NCI-H187 (cell line): ENCODE data around the gene ALX4.

Source experiments
- DNase-seq, 2 experiments: peaks; one replicate each; lab custom pipeline; 2025; lab: John Stamatoyannopoulos, UW

ALX4 gene

GRCh38 chr11:44309478-44310205 is at the start of gene ALX4:
ALX4 (minus strand) TSS chr11:44310139; CDS start chr11:44310062, 77 bp downstream.
- DNase-seq = no peak

GRCh38 chr11:44359162-44359561 is 49.2 kb upstream of the ALX4 start:
- no peak for DNase-seq

DNA sequence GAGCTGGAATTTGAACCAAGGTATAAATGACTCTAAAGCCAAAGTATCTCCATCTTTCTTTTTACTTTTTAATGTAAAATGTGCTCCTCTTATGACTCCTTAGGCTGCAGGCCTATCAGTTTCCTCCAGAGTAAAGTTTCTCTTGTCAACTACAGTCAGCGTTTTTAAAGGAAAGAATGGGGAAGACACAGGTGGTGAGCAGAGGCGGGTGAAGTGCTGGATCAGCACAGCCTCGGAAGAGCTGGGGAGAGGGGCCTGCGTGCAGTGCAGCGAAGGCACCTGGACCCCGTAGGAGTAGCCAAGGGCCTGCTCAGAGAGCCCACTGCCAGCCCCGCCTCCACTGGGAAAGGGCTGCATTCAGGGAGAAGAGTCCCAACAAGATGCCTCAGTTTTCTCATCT is 48.8 kb upstream of the ALX4 start:
- no peak for DNase-seq

DNA sequence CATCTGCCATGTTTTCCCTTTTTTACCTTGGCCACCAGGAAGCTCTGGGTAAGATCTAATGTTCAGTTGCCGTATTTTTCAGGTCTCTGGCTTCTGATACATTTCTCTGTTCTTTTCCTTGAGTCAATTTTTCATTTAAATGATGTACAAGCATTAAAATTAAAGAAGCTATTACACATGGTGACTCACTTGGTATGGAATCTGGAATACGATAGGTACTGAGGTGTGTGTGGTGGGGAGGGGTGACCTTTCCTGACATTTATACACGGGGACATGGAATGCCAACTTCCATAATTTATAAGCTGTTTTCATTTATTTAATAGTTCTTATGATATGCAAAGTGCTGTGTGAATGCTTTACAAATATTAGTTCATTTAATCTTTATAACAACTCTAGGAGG is 47.8 kb upstream of the ALX4 start:
- no peak for DNase-seq

DNA sequence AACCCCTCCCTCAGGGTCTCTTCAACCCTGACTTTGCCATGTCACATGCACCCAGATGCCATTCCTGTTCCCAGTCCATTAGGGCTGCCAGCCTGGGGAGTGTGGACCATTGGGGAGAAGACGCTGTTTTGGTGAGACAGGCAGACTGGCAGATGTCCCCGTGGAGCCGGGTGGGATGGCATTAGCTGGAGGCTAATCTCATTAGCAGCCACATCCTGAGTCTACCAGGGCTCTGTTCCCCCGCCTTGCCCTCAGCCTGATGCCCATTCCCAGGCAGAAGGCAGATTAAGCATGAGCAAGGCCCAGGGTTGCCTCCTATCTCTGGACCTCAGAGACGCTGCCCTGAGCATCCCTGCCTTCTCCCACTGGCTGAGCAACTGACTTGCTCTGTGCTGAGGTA is 46.4 kb upstream of the ALX4 start:
- DNase-seq = no peak

GRCh38 chr11:44351898-44352498 is 42.1 kb upstream of the ALX4 start:
- no peak for DNase-seq

- DNase-seq = no peak
Observed at GRCh38 chr11:44351006-44351660, 41.2 kb upstream of the ALX4 start.

DNA sequence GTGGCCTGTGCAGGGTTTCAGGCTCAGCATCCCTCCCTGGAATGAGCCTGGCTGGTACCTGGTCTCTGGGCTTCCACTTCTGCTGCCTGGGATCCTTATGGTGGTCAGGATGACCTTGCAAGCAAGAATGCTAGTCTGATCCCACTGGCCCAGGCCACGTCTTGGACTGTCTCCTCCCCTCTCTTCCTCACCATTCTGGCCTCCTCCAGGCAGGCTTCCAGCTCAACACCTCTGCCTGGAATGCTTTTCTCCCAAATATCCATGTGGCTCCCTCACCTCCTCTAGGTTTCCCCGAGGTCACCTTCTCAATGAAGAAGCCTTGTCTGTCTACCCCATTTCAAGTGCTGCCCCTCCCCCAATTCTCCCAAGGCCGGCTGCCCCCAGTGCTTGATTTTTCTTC is 39.4 kb upstream of the ALX4 start:
- no peak for DNase-seq

DNA sequence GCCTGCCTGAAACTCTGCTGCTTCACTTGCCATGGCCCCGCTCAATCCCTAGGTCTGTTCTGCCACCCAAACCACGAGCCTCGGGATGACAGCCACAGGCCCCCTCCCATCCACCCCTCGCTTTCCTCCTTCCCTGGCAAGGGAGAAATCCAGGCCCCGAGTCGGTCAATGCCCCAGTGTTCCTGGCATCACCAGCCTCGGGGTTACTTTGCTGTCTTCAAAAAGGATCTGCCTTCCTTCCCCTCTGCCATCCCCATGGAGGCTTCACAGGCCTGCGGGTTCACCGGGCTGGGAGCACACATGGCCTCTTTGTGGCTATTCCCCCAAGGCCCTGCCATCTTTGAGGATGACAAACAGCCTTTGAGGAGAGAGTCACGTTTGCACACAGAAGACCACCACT is 38.8 kb upstream of the ALX4 start:
- no peak for DNase-seq

GRCh38 chr11:44348114-44348513 is 38.2 kb upstream of the ALX4 start:
- DNase-seq = no peak

DNA sequence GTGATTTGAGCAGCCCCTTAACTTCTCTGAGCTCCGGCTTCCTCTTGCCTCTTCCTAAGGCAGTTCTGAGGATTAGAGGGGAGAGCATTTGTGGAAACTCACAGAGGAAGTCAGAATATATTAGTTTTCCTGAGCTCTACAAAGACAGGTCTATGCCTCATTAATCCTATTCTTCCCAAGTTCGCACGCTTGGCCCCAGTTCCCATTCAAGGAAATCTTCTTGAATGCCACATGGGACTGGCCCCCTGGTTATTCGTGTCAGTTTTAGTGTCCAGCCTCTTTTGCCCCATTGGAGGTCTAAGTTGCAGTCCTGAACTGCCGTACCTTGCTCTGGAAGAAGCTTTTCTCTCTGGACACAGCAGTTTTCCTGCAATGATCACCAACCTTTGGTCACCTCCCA is 37.6 kb upstream of the ALX4 start:
- DNase-seq = no peak

GRCh38 chr11:44346983-44347382 is 37.0 kb upstream of the ALX4 start:
- DNase-seq = no peak

DNA sequence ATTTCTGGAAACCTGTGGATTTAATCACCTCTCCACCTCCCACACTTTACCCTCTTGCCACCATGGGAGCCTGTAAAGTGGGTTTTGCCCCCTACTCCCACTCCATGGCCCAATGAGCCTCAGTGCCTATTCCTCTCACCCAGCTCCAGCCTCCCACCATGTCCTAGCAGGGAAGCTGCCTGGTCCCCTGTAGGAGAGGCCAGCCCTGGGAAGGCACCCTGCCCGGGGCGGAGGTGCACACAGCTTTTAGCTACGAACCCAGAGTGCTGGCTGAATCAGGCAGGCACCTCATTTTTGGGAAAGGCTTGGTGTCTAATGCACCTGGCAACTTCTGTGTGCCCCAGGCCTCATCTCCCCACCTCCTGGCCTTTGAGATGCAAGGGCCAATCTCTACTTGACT is 35.8 kb upstream of the ALX4 start:
- no peak for DNase-seq

- no peak for DNase-seq
Observed at GRCh38 chr11:44344921-44345320, 35.0 kb upstream of the ALX4 start.

- DNase-seq = no peak
Observed at GRCh38 chr11:44344423-44344820, 34.5 kb upstream of the ALX4 start.

DNA sequence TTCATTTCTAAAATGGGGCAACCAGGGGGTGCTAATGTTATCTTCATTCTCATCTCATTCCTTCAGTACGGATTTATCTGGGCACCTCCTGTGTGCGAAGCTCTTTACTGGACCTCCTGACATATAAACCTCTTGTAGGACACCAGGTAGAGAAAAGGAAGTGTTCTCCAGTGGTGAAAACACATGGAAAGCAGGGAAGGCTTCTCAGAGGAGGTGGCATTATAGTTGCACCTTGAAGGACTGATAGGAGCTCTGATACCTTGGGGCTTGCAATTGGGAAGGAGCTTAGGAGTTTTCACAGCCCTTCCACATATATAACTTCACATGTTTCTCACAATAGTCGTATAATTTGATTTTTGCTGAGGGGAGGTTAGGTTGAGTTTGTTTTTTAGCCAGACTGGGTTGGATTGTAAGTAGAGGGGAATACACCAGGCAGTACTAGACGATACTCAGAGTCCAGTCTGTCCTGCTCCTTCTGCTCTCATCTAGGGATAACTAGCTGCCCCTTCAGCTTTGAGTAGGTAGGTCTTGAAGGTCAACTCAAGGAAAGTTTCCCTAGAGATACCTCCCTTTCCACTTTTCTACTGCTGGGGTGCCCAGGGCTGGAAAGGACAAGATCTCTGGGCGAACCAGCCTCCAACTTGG is 34.0 kb upstream of the ALX4 start:
- DNase-seq = no peak

GRCh38 chr11:44342616-44343015 is 32.7 kb upstream of the ALX4 start:
- no peak for DNase-seq

DNA sequence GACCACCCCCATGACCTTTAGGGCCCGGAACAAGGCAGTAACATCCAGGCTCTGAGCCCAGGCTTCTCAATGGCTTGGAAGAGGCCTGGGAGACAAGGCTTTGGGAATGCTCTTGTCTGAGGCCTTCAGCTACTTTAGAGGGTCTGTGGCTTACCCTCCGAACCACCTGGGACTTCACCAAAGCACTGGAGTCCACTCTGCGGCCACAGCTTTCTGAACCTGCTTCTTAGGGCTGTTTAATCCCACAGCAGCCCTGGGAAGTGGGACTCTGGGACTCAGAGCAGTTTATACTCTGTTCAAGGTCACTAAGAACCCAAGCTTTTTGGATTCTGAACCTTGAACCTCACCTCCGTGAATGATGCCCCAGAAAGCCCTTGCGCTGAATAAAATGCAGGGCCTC is 30.7 kb upstream of the ALX4 start:
- DNase-seq = no peak

DNA sequence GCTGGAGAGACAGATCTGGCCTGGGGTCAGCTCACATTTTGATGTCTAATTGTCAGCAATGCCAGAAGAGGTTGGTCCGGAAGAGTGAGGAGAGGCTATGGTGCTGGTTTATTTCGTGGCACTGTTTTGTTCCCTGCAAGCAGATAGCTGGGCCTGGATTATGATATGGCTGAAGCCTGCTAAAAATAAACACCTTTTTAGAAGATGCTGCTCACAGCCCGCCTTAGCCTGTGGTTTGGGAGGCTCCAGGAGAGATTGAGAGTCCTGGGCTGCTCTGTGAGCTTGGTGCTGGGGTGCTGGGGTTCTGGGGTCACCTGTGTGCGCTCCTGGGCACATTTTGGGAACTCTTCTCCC is 29.6 kb upstream of the ALX4 start:
- DNase-seq = no peak

GRCh38 chr11:44338698-44339529 is 29.0 kb upstream of the ALX4 start:
- DNase-seq = no peak

- DNase-seq = no peak
Observed at GRCh38 chr11:44338026-44338425, 28.1 kb upstream of the ALX4 start.

DNA sequence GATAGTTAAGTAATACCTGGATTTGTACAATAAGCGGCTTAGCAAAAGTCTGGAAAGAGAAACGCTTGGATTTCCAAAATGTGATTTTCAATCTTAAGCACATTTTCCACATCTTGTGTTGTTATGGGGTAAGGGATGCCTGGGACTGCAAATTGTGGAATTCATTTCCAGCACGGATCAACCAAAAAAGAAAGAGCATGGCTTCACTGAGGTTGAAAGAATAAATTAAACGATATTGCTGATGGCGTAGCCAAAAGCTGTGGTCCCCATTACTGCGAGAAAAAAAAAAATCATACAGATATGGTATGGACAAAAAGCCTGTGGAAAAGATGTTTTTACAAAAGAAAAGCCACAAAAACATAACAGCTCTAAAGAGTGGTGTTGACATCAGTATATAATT is 26.0 kb upstream of the ALX4 start:
- no peak for DNase-seq
